ENCODE measurements around the gene SORCS3. TPM values are rescaled to one million over a fixed set of nuclear protein-coding genes. Genes with fewer than 3 reads are reported as not detected.

The SORCS3 gene
- total and polyA plus RNA-seq, 10 of the 15 experiments (the other 5 are each of a cell fraction or from before 2014, with no cell fraction given) = 0.01 to 0.04 (median 0.02) TPM; not detected in 7

DNA sequence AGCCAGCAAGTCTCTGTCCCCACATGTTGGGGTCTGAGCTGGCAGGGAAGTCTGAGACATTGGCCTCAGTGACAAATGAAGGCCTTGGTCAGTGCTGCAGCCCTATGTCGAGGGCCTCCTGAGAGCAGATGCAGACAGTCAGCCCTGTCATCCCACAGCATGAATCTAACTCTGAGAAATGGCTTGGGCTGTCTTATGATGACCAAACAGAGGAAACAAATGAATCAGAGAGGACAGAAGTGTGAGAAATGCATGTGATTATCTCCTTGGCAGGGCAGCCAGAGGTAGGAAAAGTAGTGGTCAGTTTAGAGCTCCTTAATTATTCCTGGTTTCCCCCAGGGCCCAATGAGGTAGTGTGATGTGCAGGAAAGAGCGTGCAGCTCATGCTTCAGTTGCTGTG, 287.6 kb downstream of the SORCS3 start:
- RAD21 ChIA-PET (ENCODE audit: unreplicated experiment) = interaction anchor here (0.7 kb wide), 1 partner anchor 349 kb away, joined by 3 read pairs; no protein-coding TSS in a partner anchor
- CTCF ChIA-PET = interaction anchor here (0.7 kb wide), 1 partner anchor 762 kb away, joined by 3 read pairs; no protein-coding TSS in a partner anchor

DNA sequence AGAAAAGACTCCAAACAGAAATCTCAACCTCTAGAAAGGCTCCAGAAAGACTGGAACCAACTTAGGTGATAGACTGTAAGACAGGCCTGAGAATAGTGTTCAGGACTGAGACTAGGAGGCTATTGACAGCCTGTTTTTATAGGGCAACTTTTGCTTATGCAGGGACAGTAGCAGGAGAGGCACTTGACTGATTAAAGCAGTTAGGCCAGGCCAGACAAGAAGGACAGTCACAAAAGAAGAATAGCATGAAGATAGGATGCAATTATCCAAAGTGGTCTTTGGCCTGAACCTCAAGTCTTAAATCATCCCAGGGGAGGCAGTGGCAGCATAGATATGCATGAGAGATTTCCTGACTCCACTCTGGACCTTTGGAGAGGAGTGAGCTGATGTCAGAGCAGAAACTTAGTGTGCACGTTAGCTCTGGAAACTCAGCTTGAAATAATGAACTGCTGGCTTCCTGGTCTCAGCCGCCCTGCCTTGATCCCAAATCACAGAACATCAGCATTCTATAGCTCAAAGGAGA, 290.6 kb downstream of the SORCS3 start:
- intact Hi-C loops (cut with micrococcal nuclease; ENCODE audit: unreplicated experiment) = no loop called here
- no peaks in the 10 kb centered on the region for H3K36me3 ChIP-seq (ENCODE audit: control insufficient read depth in 2 of 2, insufficient read depth in 2 of 2, low read length in 1 of 2)
- no peak for TF ChIP-seq PML (IDR thresholded peaks at IDR 0.05; ENCODE audit: low read length)
- no peak for TF ChIP-seq NFXL1 (IDR thresholded peaks at IDR 0.05; ENCODE audit: borderline replicate concordance)
- TF ChIP-seq MTA3 (IDR thresholded peaks at IDR 0.05; ENCODE audit: borderline replicate concordance, low read length) = no peak
- TF ChIP-seq, protein P1, sequence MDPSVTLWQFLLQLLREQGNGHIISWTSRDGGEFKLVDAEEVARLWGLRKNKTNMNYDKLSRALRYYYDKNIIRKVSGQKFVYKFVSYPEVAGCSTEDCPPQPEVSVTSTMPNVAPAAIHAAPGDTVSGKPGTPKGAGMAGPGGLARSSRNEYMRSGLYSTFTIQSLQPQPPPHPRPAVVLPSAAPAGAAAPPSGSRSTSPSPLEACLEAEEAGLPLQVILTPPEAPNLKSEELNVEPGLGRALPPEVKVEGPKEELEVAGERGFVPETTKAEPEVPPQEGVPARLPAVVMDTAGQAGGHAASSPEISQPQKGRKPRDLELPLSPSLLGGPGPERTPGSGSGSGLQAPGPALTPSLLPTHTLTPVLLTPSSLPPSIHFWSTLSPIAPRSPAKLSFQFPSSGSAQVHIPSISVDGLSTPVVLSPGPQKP (IDR thresholded peaks at IDR 0.05; ENCODE audit: low read depth, low read length) = no peak
- no peak for TF ChIP-seq CREB1 (IDR thresholded peaks at IDR 0.05; ENCODE audit: low read depth)
- TF ChIP-seq, protein P2, sequence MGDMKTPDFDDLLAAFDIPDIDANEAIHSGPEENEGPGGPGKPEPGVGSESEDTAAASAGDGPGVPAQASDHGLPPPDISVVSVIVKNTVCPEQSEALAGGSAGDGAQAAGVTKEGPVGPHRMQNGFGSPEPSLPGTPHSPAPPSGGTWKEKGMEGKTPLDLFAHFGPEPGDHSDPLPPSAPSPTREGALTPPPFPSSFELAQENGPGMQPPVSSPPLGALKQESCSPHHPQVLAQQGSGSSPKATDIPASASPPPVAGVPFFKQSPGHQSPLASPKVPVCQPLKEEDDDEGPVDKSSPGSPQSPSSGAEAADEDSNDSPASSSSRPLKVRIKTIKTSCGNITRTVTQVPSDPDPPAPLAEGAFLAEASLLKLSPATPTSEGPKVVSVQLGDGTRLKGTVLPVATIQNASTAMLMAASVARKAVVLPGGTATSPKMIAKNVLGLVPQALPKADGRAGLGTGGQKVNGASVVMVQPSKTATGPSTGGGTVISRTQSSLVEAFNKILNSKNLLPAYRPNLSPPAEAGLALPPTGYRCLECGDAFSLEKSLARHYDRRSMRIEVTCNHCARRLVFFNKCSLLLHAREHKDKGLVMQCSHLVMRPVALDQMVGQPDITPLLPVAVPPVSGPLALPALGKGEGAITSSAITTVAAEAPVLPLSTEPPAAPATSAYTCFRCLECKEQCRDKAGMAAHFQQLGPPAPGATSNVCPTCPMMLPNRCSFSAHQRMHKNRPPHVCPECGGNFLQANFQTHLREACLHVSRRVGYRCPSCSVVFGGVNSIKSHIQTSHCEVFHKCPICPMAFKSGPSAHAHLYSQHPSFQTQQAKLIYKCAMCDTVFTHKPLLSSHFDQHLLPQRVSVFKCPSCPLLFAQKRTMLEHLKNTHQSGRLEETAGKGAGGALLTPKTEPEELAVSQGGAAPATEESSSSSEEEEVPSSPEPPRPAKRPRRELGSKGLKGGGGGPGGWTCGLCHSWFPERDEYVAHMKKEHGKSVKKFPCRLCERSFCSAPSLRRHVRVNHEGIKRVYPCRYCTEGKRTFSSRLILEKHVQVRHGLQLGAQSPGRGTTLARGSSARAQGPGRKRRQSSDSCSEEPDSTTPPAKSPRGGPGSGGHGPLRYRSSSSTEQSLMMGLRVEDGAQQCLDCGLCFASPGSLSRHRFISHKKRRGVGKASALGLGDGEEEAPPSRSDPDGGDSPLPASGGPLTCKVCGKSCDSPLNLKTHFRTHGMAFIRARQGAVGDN (IDR thresholded peaks at IDR 0.05) = no peak
- no peak for TF ChIP-seq TCF12 (IDR thresholded peaks at IDR 0.05; ENCODE audit: low read depth, low read length)

More for the DNA sequence above, 287.6 kb downstream of the SORCS3 start:
- DNase-seq (ENCODE audit: low read depth, low spot score) (no peak), ATAC-seq (peak; percentile 59), FAIRE-seq (no peak)
- H2AFZ ChIP-seq (ENCODE audit: control insufficient read depth, low read depth, low read length) = no peak overlapping the region
- no peaks in the 10 kb centered on the region for H3K27me3 ChIP-seq (replicated peaks in 1 of 2; ENCODE audit: control insufficient read depth in 2 of 2, insufficient read depth in 2 of 2, low read length in 1 of 2)
- SMC1A ChIA-PET (ENCODE audit: uncharacterized antibody, unreplicated experiment) = no interaction called here
- BruUV-seq (replicated peaks) = no TSS peak
- no peaks in the 10 kb centered on the region for H3K9me3 ChIP-seq (replicated peaks; ENCODE audit: control insufficient read depth, insufficient read depth, low read length)
- no peak overlapping the region for H3K4me3 ChIP-seq
- H3K27ac ChIP-seq (ENCODE audit: control insufficient read depth, insufficient read depth) = no peak overlapping the region
- H3K9ac ChIP-seq (ENCODE audit: control insufficient read depth, insufficient read depth, low read length) = no peak overlapping the region
- WGBS (ENCODE audit: insufficient coverage, insufficient replicate concordance, low lambda C conversion rate, missing lambda C conversion rate) = 0% methylated on average over 2 of the region's 2 CpGs
- in situ Hi-C loops (cut with MboI) (no loop called here), intact Hi-C loops (cut with micrococcal nuclease; ENCODE audit: unreplicated experiment) (loop anchor here (2.0 kb wide), 1 partner anchor 120 kb away; no protein-coding TSS in a partner anchor)
- no peak for TF ChIP-seq IKZF1 (conservative IDR thresholded peaks at IDR 0.05)
- no peak for TF ChIP-seq SIX5 (IDR thresholded peaks at IDR 0.05; ENCODE audit: low read depth, low read length, severe bottlenecking)
- TF ChIP-seq ZNF384 (IDR thresholded peaks at IDR 0.05; ENCODE audit: borderline replicate concordance, low read depth, low read length) = no peak
- TF ChIP-seq, protein P3, sequence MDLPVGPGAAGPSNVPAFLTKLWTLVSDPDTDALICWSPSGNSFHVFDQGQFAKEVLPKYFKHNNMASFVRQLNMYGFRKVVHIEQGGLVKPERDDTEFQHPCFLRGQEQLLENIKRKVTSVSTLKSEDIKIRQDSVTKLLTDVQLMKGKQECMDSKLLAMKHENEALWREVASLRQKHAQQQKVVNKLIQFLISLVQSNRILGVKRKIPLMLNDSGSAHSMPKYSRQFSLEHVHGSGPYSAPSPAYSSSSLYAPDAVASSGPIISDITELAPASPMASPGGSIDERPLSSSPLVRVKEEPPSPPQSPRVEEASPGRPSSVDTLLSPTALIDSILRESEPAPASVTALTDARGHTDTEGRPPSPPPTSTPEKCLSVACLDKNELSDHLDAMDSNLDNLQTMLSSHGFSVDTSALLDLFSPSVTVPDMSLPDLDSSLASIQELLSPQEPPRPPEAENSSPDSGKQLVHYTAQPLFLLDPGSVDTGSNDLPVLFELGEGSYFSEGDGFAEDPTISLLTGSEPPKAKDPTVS (IDR thresholded peaks at IDR 0.05; ENCODE audit: low read depth, low read length) = no peak
- no peak for TF ChIP-seq NFYA (IDR thresholded peaks at IDR 0.05; ENCODE audit: borderline replicate concordance, low read depth, low read length)
- TF ChIP-seq EP300 (IDR thresholded peaks at IDR 0.05; ENCODE audit: borderline replicate concordance in 1 of 2, control insufficient read depth in 1 of 2, low read depth in 2 of 2, low read length in 2 of 2) = no peak
- no peaks in the 10 kb centered on the region for H4K20me1 ChIP-seq (ENCODE audit: control insufficient read depth, insufficient read depth)
- no peaks in the 10 kb centered on the region for H3K79me2 ChIP-seq (ENCODE audit: control insufficient read depth, insufficient read depth, low read length)
- no peak overlapping the region for H3K4me2 ChIP-seq (ENCODE audit: control insufficient read depth, insufficient read depth)
- H3K36me3 ChIP-seq (ENCODE audit: control insufficient read depth in 2 of 2, insufficient read depth in 2 of 2, low read length in 1 of 2) = no peaks in the 10 kb centered on the region
- H3K4me1 ChIP-seq (ENCODE audit: control insufficient read depth, insufficient read depth, low read length) = no peaks in the 10 kb centered on the region
- POLR2A ChIA-PET = no interaction called here

More for the DNA sequence above, 290.6 kb downstream of the SORCS3 start:
- no peaks in the 10 kb centered on the region for H3K9me3 ChIP-seq (replicated peaks; ENCODE audit: control insufficient read depth, insufficient read depth, low read length)
- H3K4me3 ChIP-seq = no peak overlapping the region
- SMC1A ChIA-PET (ENCODE audit: uncharacterized antibody, unreplicated experiment) = interaction anchor here (1.4 kb wide), 1 partner anchor 12 kb away, joined by 3 read pairs; no protein-coding TSS in a partner anchor
- H3K4me1 ChIP-seq (ENCODE audit: control insufficient read depth, insufficient read depth, low read length) = no peaks in the 10 kb centered on the region
- no peak overlapping the region for H3K27ac ChIP-seq (ENCODE audit: control insufficient read depth, insufficient read depth)
- DNase-seq (ENCODE audit: low read depth, low spot score) (no peak), FAIRE-seq (no peak), ATAC-seq (no peak)
- no peaks in the 10 kb centered on the region for H3K27me3 ChIP-seq (replicated peaks in 1 of 2; ENCODE audit: control insufficient read depth in 2 of 2, insufficient read depth in 2 of 2, low read length in 1 of 2)
- no peak overlapping the region for H2AFZ ChIP-seq (ENCODE audit: control insufficient read depth, low read depth, low read length)
- no peaks in the 10 kb centered on the region for H4K20me1 ChIP-seq (ENCODE audit: control insufficient read depth, insufficient read depth)
- H3K4me2 ChIP-seq (ENCODE audit: control insufficient read depth, insufficient read depth) = no peak overlapping the region
- WGBS (ENCODE audit: insufficient coverage, insufficient replicate concordance, low lambda C conversion rate, missing lambda C conversion rate) = 4% methylated on average over 2 of the region's 2 CpGs
- no peak overlapping the region for H3K9ac ChIP-seq (ENCODE audit: control insufficient read depth, insufficient read depth, low read length)
- RAD21 ChIA-PET (ENCODE audit: unreplicated experiment) = no interaction called here
- no peaks in the 10 kb centered on the region for H3K79me2 ChIP-seq (ENCODE audit: control insufficient read depth, insufficient read depth, low read length)
- CTCF ChIA-PET = interaction anchor here (1.2 kb wide), 1 partner anchor 8 kb away, joined by 6 read pairs; no protein-coding TSS in a partner anchor
- POLR2A ChIA-PET = no interaction called here
- no TSS peak for BruUV-seq (replicated peaks)
- in situ Hi-C loops (cut with MboI) = no loop called here

Measured in GM12878 (cell line).